HL-60/S4 (cell line): ENCODE results near the gene COL26A1.

Source experiments
- in situ Hi-C: fragments of 300-500 bp; cut with MboI; formaldehyde crosslinking; loops from 2 replicates; pipeline ENCODE4 v1.14.3; 2022; ENCODE audit warnings: low sequenced_read_pairs

The COL26A1 gene

GRCh38 chr7:101401390-101402080 lies 38.9 kb downstream of the COL26A1 start:
- in situ Hi-C loops, result no loop called here

GRCh38 chr7:101402081-101402779 lies 39.6 kb downstream of the COL26A1 start:
- in situ Hi-C loops, result no loop called here

GRCh38 chr7:101402835-101403234 lies 40.2 kb downstream of the COL26A1 start:
- in situ Hi-C loops, result no loop called here

GRCh38 chr7:101405474-101406067 lies 42.9 kb downstream of the COL26A1 start:
- in situ Hi-C loops, result no loop called here

GRCh38 chr7:101410743-101411507 lies 48.2 kb downstream of the COL26A1 start:
- in situ Hi-C loops, result no loop called here

- in situ Hi-C loops, result no loop called here
Observed at GRCh38 chr7:101411508-101411874, 48.8 kb downstream of the COL26A1 start.

- in situ Hi-C loops, result no loop called here
Observed at GRCh38 chr7:101412976-101413375, 50.3 kb downstream of the COL26A1 start.

GRCh38 chr7:101418694-101419093 lies 56.0 kb downstream of the COL26A1 start:
- in situ Hi-C loops, result no loop called here

GRCh38 chr7:101419831-101420230 lies 57.2 kb downstream of the COL26A1 start:
- in situ Hi-C loops, result no loop called here

- in situ Hi-C loops, result no loop called here
Observed at GRCh38 chr7:101420436-101420835, 57.8 kb downstream of the COL26A1 start.

- in situ Hi-C loops, result no loop called here
Observed at GRCh38 chr7:101422356-101423195, 59.9 kb downstream of the COL26A1 start.

- in situ Hi-C loops, result no loop called here
Observed at GRCh38 chr7:101426303-101427011, 63.8 kb downstream of the COL26A1 start.

- in situ Hi-C loops, result no loop called here
Observed at GRCh38 chr7:101428093-101428866, 65.6 kb downstream of the COL26A1 start.

- in situ Hi-C loops, result loop anchor here (10.0 kb wide), 1 partner anchor 58 kb away; no protein-coding TSS in a partner anchor
Observed at GRCh38 chr7:101432316-101432715, 69.6 kb downstream of the COL26A1 start.

GRCh38 chr7:101433688-101434087 lies 71.0 kb downstream of the COL26A1 start:
- in situ Hi-C loops, result loop anchor here (10.0 kb wide), 1 partner anchor 59 kb away; no protein-coding TSS in a partner anchor

- in situ Hi-C loops, result loop anchor here (10.0 kb wide), 1 partner anchor 59 kb away; no protein-coding TSS in a partner anchor
Observed at GRCh38 chr7:101434155-101434554, 71.5 kb downstream of the COL26A1 start.

GRCh38 chr7:101435461-101436220 lies 73.0 kb downstream of the COL26A1 start:
- in situ Hi-C loops, result loop anchor here (10.0 kb wide), 1 partner anchor 61 kb away; no protein-coding TSS in a partner anchor

- in situ Hi-C loops, result loop anchor here (10.0 kb wide), 1 partner anchor 61 kb away; no protein-coding TSS in a partner anchor
Observed at GRCh38 chr7:101436221-101436735, 73.6 kb downstream of the COL26A1 start.
